Epithelial cell of proximal tubule (primary cell): ENCODE results near the gene SLC25A28. TPM values are rescaled to one million over a fixed set of nuclear protein-coding genes. Genes with fewer than 3 reads are reported as not detected.

Source experiments
- DNase-seq: peaks from one replicate; pipeline ENCODE4 v3.0.0-alpha.2; 2011; ENCODE audit warnings: low read depth
- H3K4me3 ChIP-seq: 2 replicates; pipeline ENCODE4 v1.5.1; 2011; ENCODE audit warnings: low read depth, mild to moderate bottlenecking, low read length
- CTCF ChIP-seq: conservative IDR thresholded peaks from 2 replicates; pipeline ENCODE4 v1.5.1; 2012; ENCODE audit warnings: low read depth, mild to moderate bottlenecking, low read length
- total RNA-seq: library from RNA; depleted of rRNA; stranded (reverse); fragments of >200 nt; gene quantifications from 2 replicates; pipeline ENCODE4 v1.2.3, GENCODE V29; 2015

Gene SLC25A28
- total RNA-seq, 1 donor from 2014 or later = 3.1 TPM

- H3K4me3 ChIP-seq = peak within 1 kb of the TSS; percentile 92
- no peak for TF ChIP-seq CTCF
- DNase-seq = no peak
These were observed 39.0 kb upstream of the SLC25A28 start, which contains the start of gene ENTPD7 for GRCh38 chr10:99659031-99659867. TSS of gene ENTPD7 (plus strand) at chr10:99659509. CDS start at chr10:99659957, 448 bp downstream.

- H3K4me3 ChIP-seq = peak overlapping the region; percentile 92
- DNase-seq = no peak
- TF ChIP-seq CTCF = no peak
These were observed 38.4 kb upstream of the SLC25A28 start for GRCh38 chr10:99658622-99659030.

GRCh38 chr10:99656199-99657064 lies 36.2 kb upstream of the SLC25A28 start:
- H3K4me3 ChIP-seq = no peak overlapping the region
- no peak for TF ChIP-seq CTCF
- DNase-seq = no peak

- DNase-seq = no peak
- no peak for TF ChIP-seq CTCF
- H3K4me3 ChIP-seq = no peak overlapping the region
These were observed 34.3 kb upstream of the SLC25A28 start for GRCh38 chr10:99654390-99655175.

- no peak for TF ChIP-seq CTCF
- no peak for DNase-seq
- H3K4me3 ChIP-seq = no peak overlapping the region
These were observed 32.7 kb upstream of the SLC25A28 start for GRCh38 chr10:99652800-99653390.

GRCh38 chr10:99648717-99649116 lies 28.5 kb upstream of the SLC25A28 start:
- no peak overlapping the region for H3K4me3 ChIP-seq
- DNase-seq = no peak
- TF ChIP-seq CTCF = no peak
